CD8-positive, alpha-beta memory T cell (primary cell): ENCODE results near the gene RFTN1. TPM values are rescaled to one million over a fixed set of nuclear protein-coding genes. Genes with fewer than 3 reads are reported as not detected.

Experiments
- CTCF ChIA-PET: fragments of 350-600 bp; sonication (Branson Sonifier 250); formaldehyde crosslinking; loops from one replicate; lab custom pipeline; 2021; ENCODE audit warnings: antibody characterized with exemption; lab: Charles Lee
- POLR2A ChIA-PET: fragments of 350-600 bp; sonication (Branson Sonifier 250); formaldehyde crosslinking; loops from one replicate; lab custom pipeline; 2021; ENCODE audit warnings: antibody characterized with exemption; lab: Charles Lee
- DNase-seq, 5 donors: peaks; one replicate each; pipeline versions ENCODE4 v3.0.0 to v3.0.0-alpha.2; 2020 to 2022; ENCODE audit warnings: mixed read lengths in 1 of 5
- H3K27ac ChIP-seq: one replicate; pipeline ENCODE4 v1.7.0; 2013; ENCODE audit warnings: low read depth, mild to moderate bottlenecking, low read length, moderate library complexity
- H3K27me3 ChIP-seq: 2 replicates; pipeline ENCODE4 v1.7.0; 2013; ENCODE audit warnings: low read length, mild to moderate bottlenecking; ENCODE audit not compliant: insufficient read depth, poor library complexity, severe bottlenecking
- H3K36me3 ChIP-seq: 2 replicates; pipeline ENCODE4 v1.7.0; 2013; ENCODE audit warnings: mild to moderate bottlenecking, low read length, moderate library complexity; ENCODE audit not compliant: insufficient read depth
- H3K4me1 ChIP-seq: 2 replicates; pipeline ENCODE4 v1.7.0; 2013; ENCODE audit warnings: mild to moderate bottlenecking, low read length, moderate library complexity; ENCODE audit not compliant: insufficient read depth
- H3K4me3 ChIP-seq: 2 replicates; pipeline ENCODE4 v1.7.0; 2013; ENCODE audit warnings: mild to moderate bottlenecking, low read length
- H3K9me3 ChIP-seq: 2 replicates; pipeline ENCODE4 v1.7.0; 2013; ENCODE audit warnings: mild to moderate bottlenecking, low read length
- H3K27ac Mint-ChIP-seq, 8 donors: one replicate each; pipeline ENCODE4 v1.8.0; 2020 to 2021; ENCODE audit warnings: mixed read lengths in 8 of 8, mild to moderate bottlenecking in 6 of 8, inconsistent platforms in 3 of 8, moderate library complexity in 3 of 8
- H3K27me3 Mint-ChIP-seq, 2 donors: one replicate each; pipeline ENCODE4 v1.8.0; 2020 to 2021; ENCODE audit warnings: mixed read lengths in 2 of 2, mild to moderate bottlenecking in 1 of 2, moderate library complexity in 1 of 2
- H3K36me3 Mint-ChIP-seq, 3 donors: one replicate each; pipeline ENCODE4 v1.8.0; 2020 to 2021; ENCODE audit warnings: mixed read lengths in 3 of 3, inconsistent platforms in 1 of 3, mild to moderate bottlenecking in 1 of 3
- H3K4me1 Mint-ChIP-seq, 3 donors: one replicate each; pipeline ENCODE4 v1.8.0; 2020 to 2021; ENCODE audit warnings: mixed read lengths in 3 of 3, inconsistent platforms in 1 of 3, mild to moderate bottlenecking in 1 of 3
- H3K4me3 Mint-ChIP-seq, 7 donors: one replicate each; pipeline ENCODE4 v1.8.0; 2020 to 2021; ENCODE audit warnings: mixed read lengths in 7 of 7, mild to moderate bottlenecking in 6 of 7, moderate library complexity in 4 of 7, inconsistent platforms in 2 of 7
- H3K9me3 Mint-ChIP-seq, 5 donors: one replicate each; pipeline ENCODE4 v1.8.0; 2020 to 2022; ENCODE audit warnings: mixed read lengths in 5 of 5, mild to moderate bottlenecking in 3 of 5, moderate library complexity in 2 of 5, inconsistent platforms in 1 of 5
- polyA plus RNA-seq: library from polyadenylated mRNA; unstranded; fragments of 300-500 nt; fragmentation: Illumina TruSeq; gene quantifications from one replicate; pipeline ENCODE4 v1.2.3, GENCODE V29; 2021
- total RNA-seq, 2 experiments: library from RNA; stranded (reverse); gene quantifications; one replicate each; pipeline ENCODE4 v1.2.3, GENCODE V29; 2021

RFTN1 gene
- total and polyA plus RNA-seq, 3 experiments from 2014 or later: 87.4 to 126 (median 125) TPM

- Histone ChIP-seq H3K4me3 (no peak overlapping the region), H3K9me3 (no peaks in the 10 kb centered on the region), H3K27ac (no peak overlapping the region), H3K27me3 (no peaks in the 10 kb centered on the region), H3K4me1 (no peaks in the 10 kb centered on the region), H3K36me3 (no peaks in the 10 kb centered on the region)
- no peaks in the 10 kb centered on the region for H3K9me3 Mint-ChIP-seq
- no peak overlapping the region for H3K4me3 Mint-ChIP-seq
- H3K27me3 Mint-ChIP-seq: no peaks in the 10 kb centered on the region
- peaks cover 0 to 52% (median 9%) of the 10 kb centered on the region in 3 donors for H3K36me3 Mint-ChIP-seq
- ChIA-PET CTCF (no interaction called here), POLR2A (no interaction called here)
- H3K4me1 Mint-ChIP-seq: peaks cover 26 to 47% (median 30%) of the 10 kb centered on the region in 3 donors
- DNase-seq: no peak
- H3K27ac Mint-ChIP-seq: peak overlapping the region in 2 of 8 donors; percentile 42 to 48
These were observed 107.3 kb downstream of the RFTN1 start for GRCh38 chr3:16406166-16406565.

GRCh38 chr3:16404349-16404895, 109.1 kb downstream of the RFTN1 start:
- ChIA-PET POLR2A (no interaction called here), CTCF (no interaction called here)
- no peaks in the 10 kb centered on the region for H3K27me3 ChIP-seq
- no peaks in the 10 kb centered on the region for H3K36me3 ChIP-seq
- H3K4me3 ChIP-seq: no peak overlapping the region
- no peaks in the 10 kb centered on the region for H3K9me3 Mint-ChIP-seq
- no peaks in the 10 kb centered on the region for H3K27me3 Mint-ChIP-seq
- H3K36me3 Mint-ChIP-seq: peaks cover 0 to 60% (median 10%) of the 10 kb centered on the region in 3 donors
- H3K27ac ChIP-seq: no peak overlapping the region
- H3K9me3 ChIP-seq: no peaks in the 10 kb centered on the region
- no peaks in the 10 kb centered on the region for H3K4me1 ChIP-seq
- peaks cover 36 to 63% (median 47%) of the 10 kb centered on the region in 3 donors for H3K4me1 Mint-ChIP-seq
- H3K27ac Mint-ChIP-seq: peak overlapping the region in 2 of 8 donors; percentile 65 to 73
- DNase-seq: no peak
- no peak overlapping the region for H3K4me3 Mint-ChIP-seq

GRCh38 chr3:16402451-16402850, 111.0 kb downstream of the RFTN1 start:
- no peak overlapping the region for H3K4me3 ChIP-seq
- DNase-seq: no peak
- POLR2A ChIA-PET: no interaction called here
- H3K36me3 ChIP-seq: no peaks in the 10 kb centered on the region
- Mint-ChIP-seq H3K27me3 (no peaks in the 10 kb centered on the region), H3K9me3 (no peaks in the 10 kb centered on the region), H3K4me3 (no peak overlapping the region), H3K4me1 (peaks cover 31 to 59% (median 43%) of the 10 kb centered on the region in 3 donors), H3K36me3 (peaks cover 0 to 54% (median 6%) of the 10 kb centered on the region in 3 donors), H3K27ac (peak overlapping the region in 3 of 8 donors; percentile 20 to 81 (median 55))
- no peak overlapping the region for H3K27ac ChIP-seq
- CTCF ChIA-PET: no interaction called here
- no peaks in the 10 kb centered on the region for H3K27me3 ChIP-seq
- no peaks in the 10 kb centered on the region for H3K4me1 ChIP-seq
- no peaks in the 10 kb centered on the region for H3K9me3 ChIP-seq

- no peaks in the 10 kb centered on the region for H3K27me3 ChIP-seq
- Mint-ChIP-seq H3K4me3 (peak overlapping the region in 1 of 7 donors; percentile 49), H3K27ac (peak overlapping the region in 3 of 8 donors; percentile 55 to 77 (median 66)), H3K9me3 (no peaks in the 10 kb centered on the region), H3K36me3 (peaks cover 4 to 53% (median 8%) of the 10 kb centered on the region in 3 donors), H3K27me3 (no peaks in the 10 kb centered on the region), H3K4me1 (peaks cover 33 to 58% (median 51%) of the 10 kb centered on the region in 3 donors)
- no peaks in the 10 kb centered on the region for H3K9me3 ChIP-seq
- H3K4me1 ChIP-seq: no peaks in the 10 kb centered on the region
- no peak for DNase-seq
- H3K27ac ChIP-seq: no peak overlapping the region
- H3K36me3 ChIP-seq: no peaks in the 10 kb centered on the region
- POLR2A ChIA-PET: no interaction called here
- CTCF ChIA-PET: interaction anchor here (0.9 kb wide), 1 partner anchor 133 kb away, joined by 5 read pairs; no protein-coding TSS in a partner anchor
- no peak overlapping the region for H3K4me3 ChIP-seq
These were observed 112.2 kb downstream of the RFTN1 start for GRCh38 chr3:16401273-16401672.

GRCh38 chr3:16400106-16400931, 113.2 kb downstream of the RFTN1 start:
- H3K27ac Mint-ChIP-seq: peak overlapping the region in 6 of 8 donors; percentile 15 to 81 (median 77)
- H3K27ac ChIP-seq: no peak overlapping the region
- CTCF ChIA-PET: interaction anchor here (0.9 kb wide), 1 partner anchor 132 kb away, joined by 5 read pairs; no protein-coding TSS in a partner anchor

GRCh38 chr3:16399473-16399872, 114.0 kb downstream of the RFTN1 start:
- POLR2A ChIA-PET: no interaction called here
- Histone ChIP-seq H3K36me3 (no peaks in the 10 kb centered on the region), H3K4me3 (no peak overlapping the region), H3K4me1 (no peaks in the 10 kb centered on the region), H3K27ac (no peak overlapping the region), H3K27me3 (no peaks in the 10 kb centered on the region), H3K9me3 (no peaks in the 10 kb centered on the region)
- Mint-ChIP-seq H3K27me3 (no peaks in the 10 kb centered on the region), H3K4me3 (peak overlapping the region in 1 of 7 donors; percentile 29), H3K9me3 (no peaks in the 10 kb centered on the region), H3K36me3 (peaks cover 4 to 57% (median 14%) of the 10 kb centered on the region in 3 donors), H3K4me1 (peaks cover 32 to 51% (median 47%) of the 10 kb centered on the region in 3 donors), H3K27ac (peak overlapping the region in 6 of 8 donors; percentile 15 to 79 (median 66))
- DNase-seq: no peak
- CTCF ChIA-PET: no interaction called here

More at GRCh38 chr3:16400106-16400931, 113.2 kb downstream of the RFTN1 start:
- Mint-ChIP-seq H3K36me3 (peaks cover 4 to 53% (median 11%) of the 10 kb centered on the region in 3 donors), H3K4me3 (no peak overlapping the region), H3K9me3 (no peaks in the 10 kb centered on the region), H3K27me3 (no peaks in the 10 kb centered on the region), H3K4me1 (peaks cover 35 to 56% (median 55%) of the 10 kb centered on the region in 3 donors)
- Histone ChIP-seq H3K4me1 (no peaks in the 10 kb centered on the region), H3K36me3 (no peaks in the 10 kb centered on the region), H3K4me3 (no peak overlapping the region), H3K27me3 (no peaks in the 10 kb centered on the region), H3K9me3 (no peaks in the 10 kb centered on the region)
- POLR2A ChIA-PET: no interaction called here
- no peak for DNase-seq

GRCh38 chr3:16398648-16399047, 114.9 kb downstream of the RFTN1 start:
- Mint-ChIP-seq H3K36me3 (peaks cover 4 to 60% (median 16%) of the 10 kb centered on the region in 3 donors), H3K4me1 (peaks cover 32 to 52% (median 45%) of the 10 kb centered on the region in 3 donors), H3K4me3 (no peak overlapping the region), H3K9me3 (no peaks in the 10 kb centered on the region), H3K27ac (peak overlapping the region in 5 of 8 donors; percentile 13 to 63 (median 23)), H3K27me3 (no peaks in the 10 kb centered on the region)
- no peaks in the 10 kb centered on the region for H3K36me3 ChIP-seq
- no peaks in the 10 kb centered on the region for H3K27me3 ChIP-seq
- ChIA-PET CTCF (no interaction called here), POLR2A (no interaction called here)
- DNase-seq: no peak
- H3K27ac ChIP-seq: no peak overlapping the region
- H3K9me3 ChIP-seq: no peaks in the 10 kb centered on the region
- H3K4me3 ChIP-seq: no peak overlapping the region
- no peaks in the 10 kb centered on the region for H3K4me1 ChIP-seq

- no peak for DNase-seq
- H3K9me3 Mint-ChIP-seq: no peaks in the 10 kb centered on the region
- no peak overlapping the region for H3K4me3 Mint-ChIP-seq
- H3K27ac Mint-ChIP-seq: peak overlapping the region in 4 of 8 donors; percentile 3 to 40 (median 21)
- H3K4me1 ChIP-seq: no peaks in the 10 kb centered on the region
- no peaks in the 10 kb centered on the region for H3K36me3 ChIP-seq
- no peaks in the 10 kb centered on the region for H3K27me3 ChIP-seq
- H3K36me3 Mint-ChIP-seq: peaks cover 4 to 47% (median 17%) of the 10 kb centered on the region in 3 donors
- H3K27me3 Mint-ChIP-seq: no peaks in the 10 kb centered on the region
- POLR2A ChIA-PET: no interaction called here
- H3K4me3 ChIP-seq: no peak overlapping the region
- no peaks in the 10 kb centered on the region for H3K9me3 ChIP-seq
- H3K4me1 Mint-ChIP-seq: peaks cover 25 to 54% (median 44%) of the 10 kb centered on the region in 3 donors
- no peak overlapping the region for H3K27ac ChIP-seq
- CTCF ChIA-PET: no interaction called here
These were observed 117.3 kb downstream of the RFTN1 start for GRCh38 chr3:16396202-16396601.
